Endometrium (tissue), 2 donors: ENCODE results near the gene ZCWPW1.
"Not testable (repeated sequence)": the region's sequence is repeated elsewhere in the genome, so short reads cannot be mapped to it uniquely, and the experiment has no call there.

Experiments used
- FAIRE-seq: peaks from 2 replicates; lab custom pipeline; 2012; peaks lifted over from hg19 to GRCh38; lab: Jason Lieb, UNC
- donor health status: control.
- donor health status: control.

ZCWPW1 gene

DNA sequence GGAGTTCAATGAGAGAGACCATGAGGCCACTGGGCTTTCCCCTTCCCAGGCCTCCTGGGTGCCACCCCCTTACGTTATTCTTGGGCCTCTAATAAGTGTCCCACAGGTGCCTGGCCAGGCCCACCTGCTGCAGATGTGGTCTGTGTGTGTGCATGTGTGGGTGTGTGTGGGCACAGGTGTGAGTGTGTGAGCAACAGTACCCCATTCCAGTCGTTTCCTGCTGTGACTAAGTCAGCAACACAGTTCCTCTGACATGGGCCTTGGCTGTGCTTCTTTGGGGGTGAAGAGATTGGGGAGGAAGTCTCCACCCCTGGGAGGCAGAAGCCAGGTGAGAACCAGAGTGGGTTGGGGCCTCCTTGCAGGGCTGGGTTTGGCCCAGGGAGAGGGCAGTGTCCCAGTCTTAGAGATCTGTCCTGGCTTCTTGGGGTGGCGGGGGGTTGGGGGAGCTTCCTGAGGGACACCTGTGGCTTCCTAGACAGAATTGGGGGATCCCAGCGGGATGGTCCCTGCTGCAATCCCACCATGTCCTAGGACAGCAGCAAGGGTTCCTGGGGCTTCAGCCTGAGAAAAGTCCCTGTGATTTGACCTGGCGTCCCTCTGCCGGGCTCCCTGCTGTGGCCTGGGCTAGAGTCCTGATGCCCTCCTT lies 74.7 kb downstream of the ZCWPW1 start:
- FAIRE-seq = no peak

DNA sequence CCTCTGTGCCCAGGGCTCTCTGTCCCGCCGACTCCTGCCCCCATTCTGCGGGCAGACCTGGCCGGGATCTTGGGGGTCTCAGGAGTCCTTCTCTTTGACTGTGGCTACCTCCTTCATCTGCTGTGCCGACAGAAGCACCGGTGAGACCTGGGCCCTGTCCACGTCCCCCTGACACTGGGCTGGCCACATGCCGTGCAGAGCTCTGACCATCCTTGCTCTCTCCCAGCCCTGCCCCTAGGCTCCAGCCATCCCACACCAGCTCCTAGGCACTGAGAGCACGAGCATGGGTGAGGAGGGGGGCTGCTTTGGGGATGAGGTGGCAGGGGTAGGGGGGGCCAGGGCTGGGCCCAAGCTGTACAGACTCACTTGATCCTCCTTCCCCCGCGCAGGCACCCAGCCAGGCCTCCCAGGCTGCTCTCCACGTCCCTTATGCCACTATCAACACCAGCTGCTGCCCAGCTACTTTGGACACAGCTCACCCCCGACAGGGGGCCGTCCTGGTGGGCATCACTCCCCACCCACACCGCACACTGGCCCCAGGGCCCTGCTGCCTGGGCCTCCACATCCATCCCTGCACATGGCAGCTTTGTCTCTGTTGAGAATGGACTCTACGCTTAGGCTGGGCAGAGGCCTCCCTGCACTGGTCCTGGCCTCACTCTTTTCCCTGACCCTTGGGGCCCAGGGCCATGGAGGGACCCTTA lies 75.4 kb downstream of the ZCWPW1 start:
- no peak for FAIRE-seq

- not testable (repeated sequence) for FAIRE-seq
Observed at GRCh38 chr7:100352230-100352781, 76.2 kb downstream of the ZCWPW1 start.

DNA sequence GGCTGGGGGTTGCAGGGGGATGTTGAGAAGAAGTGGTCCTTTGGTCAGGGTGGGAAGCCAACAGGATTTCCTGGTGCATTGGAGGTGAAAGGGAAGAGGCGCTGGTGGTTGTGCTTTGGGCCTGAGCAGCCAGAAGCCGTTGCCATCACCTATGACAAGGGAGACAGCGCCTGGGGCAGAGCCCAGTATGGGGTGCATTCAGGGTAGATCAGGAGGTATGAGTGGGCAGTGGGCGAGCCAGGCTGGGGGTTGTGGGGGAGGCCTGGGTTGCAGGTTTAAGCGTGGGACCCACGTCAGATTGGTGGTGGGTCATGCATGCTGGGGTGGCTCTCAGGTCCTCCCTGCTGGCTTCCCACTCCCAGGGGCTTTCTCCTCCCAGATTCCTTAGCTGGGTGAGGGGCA lies 76.8 kb downstream of the ZCWPW1 start:
- no peak for FAIRE-seq
